K562 (cell line): Measurements from ENCODE around the gene TRAF3. TPM values are rescaled to one million over a fixed set of nuclear protein-coding genes. Genes with fewer than 3 reads are reported as not detected.

Experiments used
- ATAC-seq: fragments of 200-7000 bp; cut with Tn5 transposase; 3 replicates; pipeline ENCODE4 v1.9.1; 2020; ENCODE audit warnings: moderate library complexity
- BruUV-seq: library from RNA; stranded (reverse); fragments of 400-500 nt; replicated peaks from 2 replicates; lab custom pipeline; 2021; lab: Mats Ljungman, UMichigan
- CTCF ChIA-PET: fragments of 300-600 bp; formaldehyde crosslinking; extraction: SDS; loops from one replicate; lab custom pipeline; 2021; ENCODE audit warnings: low intra/inter-chr PET ratio; lab: Yijun Ruan, JAX
- POLR2A ChIA-PET: fragments of 300-600, 350-650 bp; sonication (Branson Sonifier 250); formaldehyde crosslinking; extraction: SDS; loops from one replicate; lab custom pipeline; 2021; ENCODE audit warnings: antibody characterized with exemption, inconsistent platforms; lab: Yijun Ruan, JAX
- DNase-seq, 4 experiments: peaks; one replicate each; pipeline versions ENCODE4 v3.0.0 to v3.0.0-alpha.2; 2011 to 2018; ENCODE audit warnings: low spot score in 3 of 4, mixed read lengths in 3 of 4; ENCODE audit errors: extremely low read depth in 1 of 4
- FAIRE-seq: peaks from 2 replicates; lab custom pipeline; 2011; peaks lifted over from hg19 to GRCh38; lab: Jason Lieb, UNC
- H2AFZ ChIP-seq: 2 replicates; pipeline ENCODE4 v1.6.0; 2011; ENCODE audit warnings: low read depth, low read length, control low read depth, inconsistent platforms
- H3K27ac ChIP-seq: fragments of 200-600 bp; 3 replicates; pipeline ENCODE4 v1.8.0; 2011; ENCODE audit warnings: low read depth, mild to moderate bottlenecking, control low read depth, inconsistent platforms, low read length, moderate library complexity, mixed read lengths; ENCODE audit errors: extremely low read depth
- H3K27me3 ChIP-seq, 2 experiments: fragments of 300-600 bp in 1 of 2; 2 replicates in 1 of 2; 3 replicates in 1 of 2; pipeline versions ENCODE4 v1.6.0 to v1.8.0; 2011; ENCODE audit warnings: inconsistent platforms in 2 of 2, low read length in 2 of 2, mild to moderate bottlenecking in 1 of 2, mixed read lengths in 1 of 2, moderate library complexity in 1 of 2; ENCODE audit not compliant: control insufficient read depth in 2 of 2, insufficient read depth in 2 of 2
- H3K36me3 ChIP-seq: fragments of 300-600 bp; 3 replicates; pipeline ENCODE4 v1.8.0; 2011; ENCODE audit warnings: mild to moderate bottlenecking, low read length, inconsistent platforms; ENCODE audit not compliant: control insufficient read depth, insufficient read depth
- H3K4me1 ChIP-seq, 2 experiments: fragments of 200-600 bp in 1 of 2; replicated peaks in 1 of 2; 2 replicates in 1 of 2; 3 replicates in 1 of 2; pipeline versions ENCODE4 v1.5.1 to v1.8.0; 2011; ENCODE audit warnings: inconsistent platforms in 2 of 2, low read length in 2 of 2, mild to moderate bottlenecking in 1 of 2, mixed read lengths in 1 of 2, moderate library complexity in 1 of 2; ENCODE audit not compliant: control insufficient read depth in 2 of 2, insufficient read depth in 2 of 2
- H3K4me2 ChIP-seq: 2 replicates; pipeline ENCODE4 v1.6.1; 2011; ENCODE audit warnings: low read length, control low read depth, inconsistent platforms, mixed read lengths; ENCODE audit not compliant: insufficient read depth
- H3K4me3 ChIP-seq: fragments of 200-600 bp; sonication (generic), shearing (Covaris generic); 2 replicates; pipeline ENCODE4 v1.5.1; 2016; ENCODE audit warnings: control low read depth, inconsistent platforms
- H3K79me2 ChIP-seq: fragments of 200-600 bp; 3 replicates; pipeline ENCODE4 v1.8.0; 2011; ENCODE audit warnings: low read length, inconsistent platforms; ENCODE audit not compliant: control insufficient read depth, insufficient read depth
- H3K9ac ChIP-seq, 2 experiments: 2 replicates each; pipeline versions ENCODE4 v1.6.0 to v1.6.1; 2011; ENCODE audit warnings: low read depth in 2 of 2, low read length in 2 of 2, control low read depth in 1 of 2, inconsistent platforms in 1 of 2, mild to moderate bottlenecking in 1 of 2, mixed read lengths in 1 of 2; ENCODE audit not compliant: insufficient read depth in 1 of 2
- H3K9me1 ChIP-seq: one replicate; pipeline ENCODE4 v1.6.0; 2011; ENCODE audit warnings: inconsistent platforms, mild to moderate bottlenecking, low read length, moderate library complexity; ENCODE audit not compliant: control insufficient read depth, insufficient read depth
- H3K9me3 ChIP-seq: replicated peaks from 2 replicates; pipeline ENCODE4 v1.5.1; 2011; ENCODE audit warnings: low read depth, low read length, inconsistent platforms; ENCODE audit not compliant: control insufficient read depth, insufficient read depth
- H4K20me1 ChIP-seq: replicated peaks from 2 replicates; pipeline ENCODE4 v1.6.1; 2011; ENCODE audit warnings: low read length, inconsistent platforms, mixed read lengths; ENCODE audit not compliant: control insufficient read depth, insufficient read depth
- ERF ChIP-seq: fragments of 450-650 bp; formaldehyde crosslinking; IDR thresholded peaks from 2 replicates; pipeline ENCODE4 v1.4.0; 2020; ENCODE audit warnings: mild to moderate bottlenecking, mixed read lengths
- MBD2 ChIP-seq: sonication (generic); IDR thresholded peaks from 2 replicates; pipeline ENCODE4 v1.6.1; 2016; ENCODE audit warnings: low read depth, borderline replicate concordance
- MYBL2 ChIP-seq, 2 experiments: fragments of 450-650 bp in 1 of 2; sonication (generic) in 1 of 2; formaldehyde crosslinking in 1 of 2; IDR thresholded peaks; 2 replicates each; pipeline versions ENCODE4 v1.6.1 to v1.8.1; 2017 to 2022; ENCODE audit warnings: borderline replicate concordance in 1 of 2, inconsistent platforms in 1 of 2, low read depth in 1 of 2, mild to moderate bottlenecking in 1 of 2, missing genetic modification reagents in 1 of 2, moderate library complexity in 1 of 2
- RBM25 ChIP-seq: fragments of 200-400 bp; formaldehyde crosslinking; IDR thresholded peaks from 2 replicates; pipeline ENCODE4 v1.6.1; 2018; ENCODE audit warnings: low read length, low read depth, moderate library complexity; ENCODE audit not compliant: severe bottlenecking
- SNIP1 ChIP-seq: fragments of 450-650 bp; IDR thresholded peaks from 2 replicates; pipeline ENCODE4 v1.7.1; 2017; ENCODE audit warnings: low read depth, mild to moderate bottlenecking
- ZNF561 ChIP-seq: fragments of 450-650 bp; formaldehyde crosslinking; conservative IDR thresholded peaks from 2 replicates; pipeline ENCODE4 v1.4.0; 2020; ENCODE audit warnings: mild to moderate bottlenecking, moderate library complexity
- WGBS: fragments of 100-300 bp; shearing (Covaris generic); methylation state at CpG from one replicate; pipeline ENCODE4 v1.1.6; 2016; ENCODE audit warnings: low coverage, mixed read lengths; ENCODE audit not compliant: insufficient coverage; ENCODE audit errors: missing lambda C conversion rate; 5-methylcytosine and 5-hydroxymethylcytosine counted together
- in situ Hi-C: fragments of 300-500 bp; cut with MboI; formaldehyde crosslinking; loops from 4 replicates; pipeline ENCODE4 v1.15.0; 2018; ENCODE audit warnings: inconsistent platforms, mixed read lengths
- intact Hi-C: fragments of 100-400 bp; cut with micrococcal nuclease; formaldehyde crosslinking; loops from 2 replicates; pipeline ENCODE4 v1.14.2; 2022
- polyA plus RNA-seq, 8 experiments: library from polyadenylated mRNA; depleted of rRNA in 4 of 8; stranded (reverse) in 5 of 8; unstranded in 3 of 8; fragments of >200 nt; fragmentation: Nextera tagmentation in 2 of 8; fragmentation: Illumina TruSeq in 1 of 8; extraction: Ambion mirVana in 2 of 8; extraction: Trizol in 1 of 8; gene quantifications; 2 replicates each; pipeline versions ENCODE4 v1.2.1 to v1.2.3, GENCODE V29; 2011 to 2014; ENCODE audit warnings: inconsistent platforms in 1 of 8, missing spikeins in 1 of 8
- total RNA-seq, 7 experiments: library from RNA; depleted of rRNA in 6 of 7; stranded (reverse); fragments of >200 nt in 6 of 7; fragmentation: Illumina TruSeq in 2 of 7; extraction: Trizol in 2 of 7; gene quantifications; 2 replicates each; pipeline versions ENCODE4 v1.2.1 to v1.2.3, GENCODE V29; 2011 to 2021; ENCODE audit warnings: low replicate concordance in 1 of 7
- TF ChIP-seq, protein P1 (sequence below): fragments of 250-450 bp; sonication (Bioruptor Pico); IDR thresholded peaks from 2 replicates; pipeline ENCODE4 v1.8.0; 2021; ENCODE audit warnings: borderline replicate concordance, mild to moderate bottlenecking, moderate library complexity; ENCODE audit not compliant: poor library complexity, severe bottlenecking
- TF ChIP-seq, protein P2 (sequence below): fragments of 250-450 bp; sonication (Bioruptor Pico); IDR thresholded peaks from 2 replicates; pipeline ENCODE4 v1.8.0; 2021; ENCODE audit warnings: moderate library complexity, mild to moderate bottlenecking, inconsistent platforms

The TRAF3 gene
- total and polyA plus RNA-seq, 9 of the 15 experiments (the other 6 are each of a cell fraction or from before 2014, with no cell fraction given): 0.52 to 21.3 (median 9.9) TPM

DNA sequence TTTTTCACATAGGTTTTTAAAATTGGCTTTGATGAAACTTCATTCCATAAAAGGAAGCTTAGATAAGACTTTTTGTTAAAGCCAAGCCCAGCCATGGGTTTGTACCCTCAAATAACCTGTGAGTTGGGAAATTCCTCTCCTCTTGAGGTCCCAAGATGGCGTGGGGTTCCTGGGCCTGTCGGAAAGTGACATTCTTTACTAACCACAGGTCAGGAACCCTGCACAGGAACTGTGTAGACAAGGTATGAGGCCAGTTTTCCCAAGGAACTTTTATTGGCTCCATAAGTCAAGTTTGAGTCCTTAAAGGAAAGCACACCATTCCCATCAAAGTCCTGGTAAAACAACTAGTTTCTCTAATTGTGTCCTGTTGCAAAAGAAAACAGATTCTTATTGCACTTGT lies 80.2 kb downstream of the TRAF3 start:
- H3K36me3 ChIP-seq: peaks cover 3% of the 10 kb centered on the region; the same call in 1 of the 3 replicates
- no peaks in the 10 kb centered on the region for H4K20me1 ChIP-seq
- TF ChIP-seq, protein P1, sequence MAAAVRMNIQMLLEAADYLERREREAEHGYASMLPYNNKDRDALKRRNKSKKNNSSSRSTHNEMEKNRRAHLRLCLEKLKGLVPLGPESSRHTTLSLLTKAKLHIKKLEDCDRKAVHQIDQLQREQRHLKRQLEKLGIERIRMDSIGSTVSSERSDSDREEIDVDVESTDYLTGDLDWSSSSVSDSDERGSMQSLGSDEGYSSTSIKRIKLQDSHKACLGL: no peak
- TF ChIP-seq RBM25 (no peak), MBD2 (no peak), ZNF561 (CRISPR knock-in tag) (no peak), MYBL2 (IDR thresholded peaks at IDR 0.05; ENCODE audit: low read depth) (no peak), MYBL2 (CRISPR knock-in tag; IDR thresholded peaks at IDR 0.05; ENCODE audit: borderline replicate concordance) (no peak), SNIP1 (no peak), ERF (no peak)
- TF ChIP-seq, protein P2, sequence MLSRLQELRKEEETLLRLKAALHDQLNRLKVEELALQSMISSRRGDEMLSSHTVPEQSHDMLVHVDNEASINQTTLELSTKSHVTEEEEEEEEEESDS (CRISPR knock-in tag): no peak
- no peaks in the 10 kb centered on the region; a peak in 2 of 5 replicates for H3K4me1 ChIP-seq
- WGBS: 75% methylated on average over 2 of the region's 2 CpGs
- ChIA-PET CTCF (no interaction called here), POLR2A (no interaction called here)
- no peaks in the 10 kb centered on the region for H3K9me1 ChIP-seq
- DNase-seq (no peak), FAIRE-seq (no peak), ATAC-seq (no peak)
- no peak overlapping the region for H3K27ac ChIP-seq
- in situ Hi-C loops: no loop called here
- no peak overlapping the region for H2AFZ ChIP-seq
- no peak overlapping the region for H3K4me3 ChIP-seq
- no peaks in the 10 kb centered on the region for H3K9me3 ChIP-seq
- no TSS peak for BruUV-seq
- no peaks in the 10 kb centered on the region; the same call in 2 of the 3 replicates for H3K79me2 ChIP-seq
- H3K9ac ChIP-seq: no peak overlapping the region
- no peak overlapping the region for H3K4me2 ChIP-seq
- no peaks in the 10 kb centered on the region for H3K27me3 ChIP-seq
- intact Hi-C loops: no loop called here
